T-helper 1 cell (primary cell): ENCODE data around the gene CRYAA.

Source experiments
- DNase-seq, 5 donors: peaks; one replicate each; pipeline ENCODE4 v3.0.0-alpha.2; 2012 to 2020

Gene CRYAA

DNA sequence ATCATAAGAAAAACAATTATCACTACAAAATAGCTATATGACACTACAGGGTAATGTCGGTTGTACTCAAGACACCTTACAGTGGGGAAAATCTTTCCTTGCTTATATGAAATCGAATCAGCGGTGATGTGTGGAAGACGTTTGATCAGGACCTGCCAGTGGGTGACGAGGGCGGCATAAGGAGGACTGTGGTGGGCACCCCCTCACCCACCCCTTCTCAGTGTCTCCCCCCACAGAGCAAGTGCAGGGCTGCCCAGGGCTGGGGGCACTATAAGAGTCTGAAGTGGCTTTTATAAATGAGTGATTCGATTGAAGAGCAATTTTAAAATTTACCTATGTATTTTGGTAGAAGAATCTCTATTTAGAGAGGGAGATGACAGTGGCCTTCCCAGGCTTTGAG is 35.8 kb downstream of the CRYAA start:
- no peak for DNase-seq

DNA sequence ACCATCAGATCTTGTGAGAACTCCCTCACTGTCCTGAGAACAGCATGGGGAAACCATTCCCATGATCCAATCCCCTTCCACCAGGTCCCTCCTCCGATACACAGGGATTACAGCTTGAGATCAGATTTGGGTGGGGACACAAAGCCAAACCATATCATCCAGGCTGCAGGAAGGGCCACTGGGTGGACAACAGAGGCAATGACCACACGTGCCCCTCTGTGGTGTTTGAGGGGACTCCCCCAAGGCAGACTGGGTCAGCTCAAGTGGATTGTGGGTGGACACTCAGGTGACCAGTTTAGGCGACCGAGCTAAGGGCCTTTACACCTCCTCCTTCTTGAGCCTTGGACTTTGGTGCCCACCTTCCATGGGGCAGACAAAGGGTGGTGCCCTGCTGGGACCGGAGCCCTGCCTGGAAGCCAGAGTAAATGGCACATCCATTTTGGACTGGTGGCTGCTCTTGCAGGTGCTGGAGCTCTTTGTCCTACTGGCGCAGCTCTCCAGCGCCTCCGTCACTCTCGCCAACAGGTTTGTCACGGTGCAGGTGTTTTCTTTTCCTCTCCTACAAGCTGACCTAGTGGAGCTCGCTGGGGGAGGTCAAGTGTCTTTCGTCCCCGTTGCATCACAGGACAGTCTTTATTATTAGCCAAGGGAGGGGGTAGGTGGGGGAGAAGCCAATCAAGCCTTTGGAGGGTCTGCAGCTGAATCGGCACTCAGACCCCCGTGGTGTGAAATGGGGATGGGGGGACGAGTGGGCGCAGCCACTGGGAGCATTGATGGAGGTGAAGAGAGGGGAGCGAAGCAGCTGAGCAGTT is 37.6 kb downstream of the CRYAA start:
- no peak for DNase-seq

DNA sequence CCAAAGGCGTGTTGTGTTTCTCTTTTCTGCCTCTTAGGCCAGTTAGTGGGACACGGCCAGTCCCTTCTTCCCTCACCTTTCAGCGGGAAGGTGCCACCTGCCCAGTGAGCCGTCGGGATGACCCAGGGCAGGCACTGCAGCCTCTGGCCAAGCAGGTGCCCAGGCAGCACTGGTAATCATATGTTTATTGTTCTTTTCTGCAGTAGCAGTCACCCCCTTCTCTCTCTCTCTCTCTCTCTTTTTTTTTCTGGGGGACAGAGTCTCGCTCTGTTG is 38.2 kb downstream of the CRYAA start:
- DNase-seq = no peak

DNA sequence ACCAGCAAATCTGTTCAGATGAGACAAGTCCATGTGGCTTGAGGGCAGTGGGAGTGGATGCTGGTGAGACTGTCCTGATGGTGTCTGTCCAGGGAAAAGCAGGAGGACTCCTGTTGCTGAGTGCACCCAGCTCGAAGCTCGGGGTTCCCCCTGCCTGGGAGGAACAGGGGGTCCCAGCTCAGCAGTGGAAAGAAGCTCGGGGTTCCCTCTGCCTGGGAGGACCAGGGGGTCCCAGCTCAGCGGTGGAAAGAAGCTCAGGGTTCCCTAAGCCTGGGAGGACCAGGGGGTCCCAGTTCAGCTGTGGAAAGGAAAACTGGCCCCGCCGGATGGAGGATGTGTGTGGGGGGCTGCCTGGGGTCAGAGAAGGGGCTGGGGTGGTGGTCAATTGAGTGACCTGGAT is 39.1 kb downstream of the CRYAA start:
- no peak for DNase-seq

DNA sequence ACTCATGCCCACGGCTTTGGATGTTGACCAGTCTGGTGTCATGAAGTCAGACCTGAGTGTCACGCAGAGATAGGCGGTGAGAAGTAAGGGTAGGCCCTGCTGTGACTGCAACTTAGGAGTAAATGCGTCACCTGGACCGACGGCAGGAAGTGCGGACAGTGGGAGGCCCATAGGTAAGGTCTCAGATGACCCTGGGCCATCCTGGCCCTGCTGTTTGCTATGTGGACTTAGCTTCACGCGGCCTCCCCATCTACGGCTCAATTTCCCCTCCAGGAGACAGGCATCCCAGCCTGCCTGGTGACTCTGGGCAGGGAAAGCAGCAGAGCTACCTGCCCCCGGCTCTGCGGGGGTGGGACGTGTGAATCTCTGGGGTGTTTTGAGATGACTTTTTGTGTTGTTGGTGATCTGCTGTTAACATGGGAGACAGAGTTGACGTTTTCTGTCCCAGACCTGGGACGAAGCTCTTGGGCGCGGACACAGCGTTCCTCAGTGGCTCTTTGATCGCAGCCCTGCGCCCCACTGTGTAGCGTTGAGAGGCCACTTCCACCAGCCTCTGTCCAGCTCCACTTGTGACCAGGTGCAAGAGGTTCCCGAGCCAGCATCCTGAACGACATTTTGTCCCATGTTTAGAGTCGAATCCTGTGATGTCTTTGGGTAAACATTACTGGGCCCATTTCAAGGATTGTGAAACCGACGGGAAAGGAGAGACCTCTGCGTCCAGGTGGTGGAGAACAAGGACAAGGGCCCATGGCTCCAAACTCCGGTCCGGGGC is 39.9 kb downstream of the CRYAA start:
- no peak for DNase-seq

DNA sequence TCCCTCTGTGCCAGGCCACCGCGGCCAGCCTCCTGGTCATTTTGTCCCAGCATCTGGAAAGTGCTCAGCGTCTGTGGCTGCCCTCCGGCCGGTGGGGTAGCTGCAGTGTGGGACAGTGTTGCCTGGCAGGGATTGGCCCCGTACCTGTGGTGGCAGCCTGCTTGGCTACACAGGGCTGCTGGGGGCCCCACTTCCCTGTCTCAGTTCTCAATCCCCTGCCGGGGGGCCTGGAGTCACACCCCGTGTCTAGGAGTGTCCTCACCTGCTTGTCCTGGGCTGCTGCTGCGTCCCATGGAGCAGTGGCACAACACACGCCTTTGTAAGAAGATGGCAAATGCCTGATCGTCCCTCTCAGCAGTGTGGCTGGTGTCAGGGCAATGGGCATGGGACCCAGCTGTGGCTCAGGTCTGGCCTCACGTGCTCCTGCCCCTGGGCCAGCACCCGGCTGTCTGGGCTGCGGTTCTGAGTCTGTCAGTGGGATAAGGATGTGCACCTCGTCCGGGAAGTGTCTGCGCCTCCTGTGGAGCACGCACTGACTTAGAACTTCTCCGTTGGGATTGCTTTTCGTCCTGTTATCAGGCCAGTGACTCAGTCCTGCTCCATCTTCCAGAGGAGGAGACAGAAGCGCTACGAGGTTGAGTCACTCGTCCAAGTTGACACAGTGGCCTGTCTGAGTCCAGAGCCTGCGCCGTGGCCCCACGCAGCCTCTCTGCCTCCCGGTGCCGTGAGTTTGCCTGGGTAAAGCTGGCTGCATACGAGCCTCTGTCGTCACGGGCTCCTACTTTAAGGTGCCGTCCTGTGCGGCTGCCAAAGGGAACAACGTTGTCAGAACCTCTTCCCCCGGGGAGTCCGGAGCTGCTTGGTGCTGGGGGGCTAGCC is 41.0 kb downstream of the CRYAA start:
- DNase-seq = no peak

DNA sequence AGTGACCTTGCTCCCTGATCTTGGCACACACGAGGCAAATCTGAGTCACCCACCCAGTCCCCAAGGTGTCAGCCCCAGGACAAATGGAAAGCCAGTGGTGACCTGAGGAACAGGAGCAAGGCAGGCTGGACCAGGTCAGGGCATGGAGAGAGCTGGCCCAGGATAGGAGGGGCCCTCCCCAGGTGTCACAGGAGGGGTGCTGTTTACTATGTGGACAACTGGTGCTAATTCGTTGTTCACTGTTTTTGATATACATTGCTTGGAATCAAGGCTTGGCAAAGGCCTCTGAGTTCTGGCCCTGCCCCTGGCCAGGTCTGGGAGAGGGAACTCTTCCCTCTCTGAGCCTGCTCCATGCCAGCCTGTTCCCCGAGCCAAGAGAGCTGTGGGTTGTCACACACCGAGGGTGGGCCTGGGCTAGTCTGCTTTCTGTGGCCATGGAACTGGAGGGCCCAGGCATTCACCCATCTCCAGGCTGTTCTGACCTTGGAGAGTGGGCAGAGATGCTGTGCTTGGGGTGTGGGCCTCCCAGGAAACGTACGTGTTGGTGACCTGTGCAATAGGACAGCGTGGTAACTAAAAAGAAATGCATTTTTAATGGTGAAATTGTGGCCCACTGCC is 41.8 kb downstream of the CRYAA start:
- DNase-seq = no peak

DNA sequence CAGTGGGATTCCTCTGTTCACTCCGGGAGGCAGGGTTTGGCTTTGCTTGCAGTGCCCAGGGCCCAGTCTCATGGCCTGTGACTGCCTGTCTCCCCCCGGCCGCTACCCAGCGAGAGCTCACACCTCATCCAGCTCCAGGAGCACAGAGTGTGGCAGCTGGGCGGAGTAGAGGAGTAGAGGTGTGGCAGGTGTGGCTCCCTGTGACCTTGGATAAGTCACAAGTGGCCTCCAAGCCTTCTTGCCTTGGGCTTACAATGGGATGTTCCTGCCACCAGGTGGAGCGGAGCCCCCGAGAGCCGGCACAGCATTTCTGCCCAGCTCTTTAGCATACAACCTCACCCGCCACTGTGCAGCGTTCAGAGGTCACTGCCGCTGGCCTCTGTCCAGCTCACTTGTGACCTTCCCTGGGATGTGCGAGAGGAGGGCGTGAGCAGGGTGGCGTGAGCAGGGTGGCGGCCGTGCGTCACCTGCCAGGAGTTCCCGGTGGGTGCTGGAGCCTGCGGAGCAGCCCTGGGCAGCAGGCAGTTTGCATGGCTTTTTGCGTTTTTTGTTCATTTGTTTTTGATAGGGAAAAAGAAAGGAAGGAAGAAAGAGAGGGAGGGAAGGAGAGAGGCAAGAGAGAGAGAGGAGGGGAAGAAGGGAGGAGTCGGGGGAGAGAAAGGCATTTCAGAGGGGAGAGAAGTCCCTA is 42.4 kb downstream of the CRYAA start:
- DNase-seq = no peak

DNA sequence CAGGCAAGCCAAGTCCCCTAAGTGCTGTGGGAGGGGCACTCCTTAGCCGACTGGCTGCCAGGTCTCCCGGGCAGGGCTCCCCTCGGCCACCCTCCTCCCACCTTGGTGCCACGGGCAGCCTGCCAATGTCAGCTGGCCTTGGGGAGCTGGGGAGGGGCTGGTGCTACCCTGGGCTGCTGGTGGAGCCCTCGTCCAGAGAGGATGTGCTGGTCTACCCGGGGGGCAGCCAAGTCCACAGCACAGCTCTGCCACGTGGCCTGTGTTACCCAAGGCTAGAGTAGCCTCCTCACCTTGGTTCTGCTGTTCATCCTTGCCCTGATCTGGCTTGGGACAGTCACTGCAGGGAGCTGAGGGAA is 42.9 kb downstream of the CRYAA start:
- no peak for DNase-seq
